ENCODE data around the gene TNKS1BP1.
"Not testable (repeated sequence)": the region's sequence is repeated elsewhere in the genome, so short reads cannot be mapped to it uniquely, and the experiment has no call there.

TNKS1BP1 gene

GRCh38 chr11:57364851-57365660, 40.3 kb upstream of the TNKS1BP1 start:
- H3F3A ChIP-seq (ENCODE audit: control insufficient read depth, insufficient read depth), result no peaks in the 10 kb centered on the region
- H3K4me2 ChIP-seq (ENCODE audit: low read length), result no peak overlapping the region
- TF ChIP-seq EZH2phosphoT487 (IDR thresholded peaks at IDR 0.05; ENCODE audit: borderline replicate concordance, low read length) (no peak), CTCF (IDR thresholded peaks at IDR 0.05; ENCODE audit: low read depth, low read length, poor library complexity, severe bottlenecking) (no peak)
- H3K27me3 ChIP-seq (ENCODE audit: control insufficient read depth, low read length), result peaks cover 11% of the 10 kb centered on the region
- H3K9me3 ChIP-seq (ENCODE audit: control insufficient read depth, insufficient read depth, low read length), result no peaks in the 10 kb centered on the region
- no peak overlapping the region for H3K4me3 ChIP-seq (ENCODE audit: low read length)
- H3K36me3 ChIP-seq (ENCODE audit: control insufficient read depth, low read length), result no peaks in the 10 kb centered on the region
- no peaks in the 10 kb centered on the region for H4K20me1 ChIP-seq (ENCODE audit: control insufficient read depth, insufficient read depth, low read depth, low read length)
- no peaks in the 10 kb centered on the region for H3K9me2 ChIP-seq (replicated peaks; ENCODE audit: control insufficient read depth, low read length)
- no peaks in the 10 kb centered on the region for H3K79me2 ChIP-seq (ENCODE audit: control insufficient read depth, low read length)
- no peak overlapping the region for H3K27ac ChIP-seq (ENCODE audit: low read depth, low read length)
- H3K4me1 ChIP-seq (ENCODE audit: control insufficient read depth, low read length), result no peaks in the 10 kb centered on the region

GRCh38 chr11:57363131-57364080, 38.7 kb upstream of the TNKS1BP1 start:
- Histone ChIP-seq H3K27ac (ENCODE audit: low read depth, low read length) (no peak overlapping the region), H3K4me1 (ENCODE audit: control insufficient read depth, low read length) (no peaks in the 10 kb centered on the region), H4K20me1 (ENCODE audit: control insufficient read depth, insufficient read depth, low read depth, low read length) (no peaks in the 10 kb centered on the region)

DNA sequence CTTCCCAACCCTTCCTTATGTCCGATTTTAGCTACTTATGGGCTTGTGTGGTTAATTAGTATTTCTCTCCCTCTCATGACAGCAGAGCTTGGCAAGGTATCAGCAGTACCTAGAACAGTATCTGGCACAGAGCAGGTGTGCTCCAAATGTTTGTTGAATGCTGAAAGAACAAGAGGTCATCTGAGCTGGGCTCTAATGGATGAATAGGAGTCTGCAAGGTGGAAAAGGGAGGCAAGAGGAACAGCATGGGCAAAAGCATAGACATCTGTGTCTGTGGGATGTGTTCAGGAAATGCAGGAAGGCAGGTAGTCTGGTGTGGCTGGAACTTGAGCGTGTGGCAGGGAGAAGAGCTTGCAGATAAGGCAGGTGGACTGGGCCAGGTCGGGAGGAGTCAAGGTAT, 37.2 kb upstream of the TNKS1BP1 start:
- Histone ChIP-seq H3K79me2 (ENCODE audit: control insufficient read depth, low read length) (no peaks in the 10 kb centered on the region), H3K9me3 (ENCODE audit: control insufficient read depth, insufficient read depth, low read length) (no peaks in the 10 kb centered on the region), H3K9me2 (replicated peaks; ENCODE audit: control insufficient read depth, low read length) (no peaks in the 10 kb centered on the region), H3K27ac (ENCODE audit: low read depth, low read length) (no peak overlapping the region), H3K4me1 (ENCODE audit: control insufficient read depth, low read length) (no peaks in the 10 kb centered on the region), H3K27me3 (ENCODE audit: control insufficient read depth, low read length) (peaks cover 25% of the 10 kb centered on the region), H3K36me3 (ENCODE audit: control insufficient read depth, low read length) (no peaks in the 10 kb centered on the region), H3F3A (ENCODE audit: control insufficient read depth, insufficient read depth) (no peaks in the 10 kb centered on the region), H3K4me2 (ENCODE audit: low read length) (no peak overlapping the region), H4K20me1 (ENCODE audit: control insufficient read depth, insufficient read depth, low read depth, low read length) (no peaks in the 10 kb centered on the region), H3K4me3 (ENCODE audit: low read length) (no peak overlapping the region)
- TF ChIP-seq EZH2phosphoT487 (IDR thresholded peaks at IDR 0.05; ENCODE audit: borderline replicate concordance, low read length) (no peak), CTCF (IDR thresholded peaks at IDR 0.05; ENCODE audit: low read depth, low read length, poor library complexity, severe bottlenecking) (no peak)

More at GRCh38 chr11:57363131-57364080, 38.7 kb upstream of the TNKS1BP1 start:
- Histone ChIP-seq H3K9me3 (ENCODE audit: control insufficient read depth, insufficient read depth, low read length) (no peaks in the 10 kb centered on the region), H3K27me3 (ENCODE audit: control insufficient read depth, low read length) (peaks cover 15% of the 10 kb centered on the region), H3K4me2 (ENCODE audit: low read length) (no peak overlapping the region), H3K36me3 (ENCODE audit: control insufficient read depth, low read length) (no peaks in the 10 kb centered on the region), H3F3A (ENCODE audit: control insufficient read depth, insufficient read depth) (no peaks in the 10 kb centered on the region), H3K4me3 (ENCODE audit: low read length) (no peak overlapping the region), H3K79me2 (ENCODE audit: control insufficient read depth, low read length) (no peaks in the 10 kb centered on the region), H3K9me2 (replicated peaks; ENCODE audit: control insufficient read depth, low read length) (no peaks in the 10 kb centered on the region)
- TF ChIP-seq CTCF (IDR thresholded peaks at IDR 0.05; ENCODE audit: low read depth, low read length, poor library complexity, severe bottlenecking) (no peak), EZH2phosphoT487 (IDR thresholded peaks at IDR 0.05; ENCODE audit: borderline replicate concordance, low read length) (no peak)

GRCh38 chr11:57361420-57361819, 36.7 kb upstream of the TNKS1BP1 start:
- not testable (repeated sequence) for H3K9me3 ChIP-seq (ENCODE audit: control insufficient read depth, insufficient read depth, low read length); H3K79me2 ChIP-seq (ENCODE audit: control insufficient read depth, low read length); H3K27ac ChIP-seq (ENCODE audit: low read depth, low read length); H3K9me2 ChIP-seq (replicated peaks; ENCODE audit: control insufficient read depth, low read length); H3K4me2 ChIP-seq (ENCODE audit: low read length); H3F3A ChIP-seq (ENCODE audit: control insufficient read depth, insufficient read depth); H3K36me3 ChIP-seq (ENCODE audit: control insufficient read depth, low read length); H4K20me1 ChIP-seq (ENCODE audit: control insufficient read depth, insufficient read depth, low read depth, low read length); H3K4me3 ChIP-seq (ENCODE audit: low read length); H3K4me1 ChIP-seq (ENCODE audit: control insufficient read depth, low read length)
- peaks cover 30% of the 10 kb centered on the region for H3K27me3 ChIP-seq (ENCODE audit: control insufficient read depth, low read length)
